Measurements from ENCODE around the gene CSMD2. TPM values are rescaled to one million over a fixed set of nuclear protein-coding genes. Genes with fewer than 3 reads are reported as not detected.

The CSMD2 gene
- total RNA-seq, 1 experiment from 2014 or later: 0.22 TPM

- Histone ChIP-seq H2AFZ (ENCODE audit: low read depth, low read length, poor library complexity, severe bottlenecking) (no peak overlapping the region), H3K4me3 (replicated peaks in 1 of 2; ENCODE audit: low read depth in 1 of 2, low read length in 2 of 2) (no peak overlapping the region), H3K27ac (ENCODE audit: low read depth, low read length) (no peak overlapping the region), H3K9ac (ENCODE audit: low read length) (no peak overlapping the region), H4K20me1 (ENCODE audit: insufficient read depth) (no peaks in the 10 kb centered on the region), H3K9me3 (ENCODE audit: control insufficient read depth in 1 of 2, insufficient read depth in 1 of 2, low read depth in 1 of 2, low read length in 2 of 2) (no peaks in the 10 kb centered on the region), H3K9me2 (ENCODE audit: insufficient read depth) (no peaks in the 10 kb centered on the region), H3K4me1 (ENCODE audit: control insufficient read depth in 1 of 2, insufficient read depth in 2 of 2, low read length in 2 of 2) (no peaks in the 10 kb centered on the region), H3K36me3 (ENCODE audit: control insufficient read depth in 1 of 2, insufficient read depth in 2 of 2, low read length in 2 of 2) (no peaks in the 10 kb centered on the region), H3K27me3 (ENCODE audit: insufficient read depth, low read length) (peaks cover 42% of the 10 kb centered on the region), H3K4me2 (ENCODE audit: low read length) (no peak overlapping the region), H3K79me2 (ENCODE audit: insufficient read depth, low read length) (no peaks in the 10 kb centered on the region)
- ChIA-PET POLR2A (no interaction called here), CTCF (no interaction called here), RAD21 (ENCODE audit: low non-redundant PET in 1 of 2, low total read pairs in 2 of 2, uncharacterized antibody in 2 of 2, unreplicated experiment in 2 of 2) (no interaction called here)
- no TSS peak for BruUV-seq (replicated peaks)
- TF ChIP-seq JUND (IDR thresholded peaks at IDR 0.05): no peak
- TF ChIP-seq POLR2AphosphoS5 (IDR thresholded peaks at IDR 0.05; ENCODE audit: low read depth, low read length): no peak
- no peak for TF ChIP-seq ZFX (IDR thresholded peaks at IDR 0.05)
- TF ChIP-seq FOSL1 (IDR thresholded peaks at IDR 0.05; ENCODE audit: low read depth): no peak
- TF ChIP-seq POLR2A (IDR thresholded peaks at IDR 0.05; ENCODE audit: borderline replicate concordance, extremely low read depth, insufficient read depth, insufficient read length): no peak
- no peak for TF ChIP-seq ELF1 (IDR thresholded peaks at IDR 0.05; ENCODE audit: borderline replicate concordance, low read depth)
- TF ChIP-seq MAX (IDR thresholded peaks at IDR 0.05): no peak
- no peak for TF ChIP-seq SRF (IDR thresholded peaks at IDR 0.05; ENCODE audit: low read depth)
- TF ChIP-seq RAD21 (IDR thresholded peaks at IDR 0.05; ENCODE audit: low read depth): no peak
- no peak for TF ChIP-seq SP1 (IDR thresholded peaks at IDR 0.05; ENCODE audit: low read depth)
- no peak for TF ChIP-seq REST (IDR thresholded peaks at IDR 0.05; ENCODE audit: low read depth)
- no peak for TF ChIP-seq CBX3 (IDR thresholded peaks at IDR 0.05; ENCODE audit: low read depth)
- TF ChIP-seq EZH2phosphoT487 (IDR thresholded peaks at IDR 0.05; ENCODE audit: borderline replicate concordance): no peak
- no peak for TF ChIP-seq EZH2 (IDR thresholded peaks at IDR 0.05)
- TF ChIP-seq YY1 (IDR thresholded peaks at IDR 0.05; ENCODE audit: extremely low read depth, insufficient replicate concordance, low read depth, low read length): no peak
- no peak for TF ChIP-seq EGR1 (IDR thresholded peaks at IDR 0.05; ENCODE audit: low read depth)
- TF ChIP-seq TCF7L2 (IDR thresholded peaks at IDR 0.05; ENCODE audit: borderline replicate concordance, extremely low read depth, insufficient read depth, insufficient read length): no peak
- no peak for TF ChIP-seq CEBPB (IDR thresholded peaks at IDR 0.05; ENCODE audit: low read depth)
- ATAC-seq (no peak), DNase-seq (ENCODE audit: low read depth, low spot score) (no peak)
- intact Hi-C loops (cut with micrococcal nuclease): no loop called here
These were observed 180.0 kb downstream of the CSMD2 start for GRCh38 chr1:33984906-33985565.
